NCI-H1694 treated with DMSO at 0.1 percent for 48 hours (cell line): ENCODE data around the gene CDK5.

Experiments used
- DNase-seq: peaks from one replicate; lab custom pipeline; 2025; lab: John Stamatoyannopoulos, UW

CDK5 gene

GRCh38 chr7:151057506-151057988 lies at the start of gene CDK5:
CDK5 (minus strand) TSS chr7:151057897; CDS start chr7:151057848, 49 bp downstream.
- peak; percentile 77 for DNase-seq

- no peak for DNase-seq
Observed at GRCh38 chr7:151104411-151105235, 46.9 kb upstream of the CDK5 start.

DNA sequence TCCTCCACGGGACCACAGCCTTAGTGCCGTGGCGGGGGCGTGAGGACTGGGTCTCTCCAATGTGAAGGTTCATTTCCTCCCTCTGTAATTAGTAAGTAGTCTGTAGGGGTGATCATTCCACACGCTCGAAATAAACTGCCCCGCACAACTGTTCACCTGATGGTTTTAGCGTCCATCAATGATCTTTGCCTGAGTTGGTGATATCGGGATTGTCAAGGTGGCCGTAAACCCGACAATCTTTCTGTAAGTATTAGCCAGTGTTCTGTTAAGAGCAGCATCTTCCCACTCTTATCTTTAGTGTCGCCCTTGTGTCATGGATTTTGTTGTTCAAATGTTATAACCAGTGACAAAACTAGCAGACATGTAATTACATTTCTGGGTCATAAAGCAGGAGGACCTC lies 46.3 kb upstream of the CDK5 start:
- DNase-seq = no peak

GRCh38 chr7:151102991-151103390 lies 45.3 kb upstream of the CDK5 start:
- no peak for DNase-seq

DNA sequence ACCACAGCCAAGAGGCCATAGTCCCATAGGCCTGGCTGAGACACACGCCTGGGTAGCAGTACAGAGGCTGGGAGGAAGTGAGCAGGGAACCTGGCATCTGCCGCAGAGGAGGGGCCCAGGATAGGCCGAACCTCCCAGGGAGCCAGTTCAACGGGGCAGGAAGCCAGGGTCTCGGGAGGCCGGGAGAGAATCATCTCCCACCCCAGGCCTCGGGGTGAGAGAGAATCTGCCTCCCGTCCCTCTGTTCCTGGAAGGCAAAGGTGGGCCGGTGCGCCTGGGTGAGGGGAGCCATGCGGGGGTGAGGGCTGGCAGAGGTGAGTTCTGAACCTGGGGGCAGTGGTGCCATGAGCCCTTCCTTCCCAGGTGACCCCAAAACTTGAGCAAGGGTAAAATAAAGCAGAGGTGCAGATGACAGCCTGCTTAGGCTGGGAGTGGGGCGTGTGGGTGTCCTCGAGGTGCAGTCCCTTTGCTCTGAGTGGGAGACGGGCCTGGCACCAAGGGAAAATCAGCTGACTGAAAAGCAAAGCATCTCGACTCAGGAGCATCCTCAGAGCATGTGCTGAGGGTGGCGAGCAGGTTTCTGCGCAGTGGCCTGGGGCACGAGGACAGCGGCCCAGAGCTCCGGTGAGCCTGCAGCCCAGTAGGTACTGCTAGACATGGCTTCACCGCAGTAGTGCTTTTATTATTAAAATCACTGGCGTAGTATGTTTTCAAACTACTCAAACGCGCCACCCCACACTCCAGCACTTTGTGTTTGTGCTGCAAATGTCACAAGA lies 44.1 kb upstream of the CDK5 start:
- no peak for DNase-seq

GRCh38 chr7:151100921-151101320 lies 43.2 kb upstream of the CDK5 start:
- DNase-seq = no peak

DNA sequence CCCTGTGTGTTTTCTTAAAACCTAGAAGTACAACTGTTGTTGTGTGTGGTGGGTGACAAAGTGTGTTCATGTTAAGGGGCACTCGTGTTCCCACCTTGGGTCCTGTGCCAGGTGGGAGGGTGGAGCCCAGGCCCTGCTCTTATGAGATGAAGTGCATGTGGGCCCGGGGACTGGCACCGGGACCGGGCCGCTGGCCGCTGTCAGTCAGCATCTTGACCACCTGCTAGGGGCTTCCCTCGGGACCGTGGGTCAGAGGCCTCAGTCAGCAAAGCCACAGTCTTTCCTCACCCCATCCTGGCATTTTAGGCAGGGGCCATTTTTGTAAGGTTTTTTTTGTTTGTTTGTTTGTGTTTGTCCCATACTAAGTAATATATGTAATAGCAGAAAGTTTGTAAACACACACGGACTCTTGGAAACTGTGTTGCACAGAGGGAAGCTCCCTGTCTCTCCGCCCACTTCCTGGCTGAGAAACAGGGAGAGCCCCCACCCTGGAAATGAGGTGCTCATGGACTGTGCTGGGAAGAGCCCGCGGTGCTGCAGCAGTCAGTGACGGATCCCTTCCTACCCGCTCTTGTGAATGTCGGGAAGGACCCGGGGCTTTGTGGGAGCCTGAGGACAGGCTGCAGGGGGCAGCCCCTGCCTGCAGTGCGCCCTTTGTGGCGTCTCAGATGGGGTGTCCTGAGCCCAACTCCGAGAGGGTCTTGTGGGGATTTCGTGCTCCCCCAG lies 42.0 kb upstream of the CDK5 start:
- no peak for DNase-seq

DNA sequence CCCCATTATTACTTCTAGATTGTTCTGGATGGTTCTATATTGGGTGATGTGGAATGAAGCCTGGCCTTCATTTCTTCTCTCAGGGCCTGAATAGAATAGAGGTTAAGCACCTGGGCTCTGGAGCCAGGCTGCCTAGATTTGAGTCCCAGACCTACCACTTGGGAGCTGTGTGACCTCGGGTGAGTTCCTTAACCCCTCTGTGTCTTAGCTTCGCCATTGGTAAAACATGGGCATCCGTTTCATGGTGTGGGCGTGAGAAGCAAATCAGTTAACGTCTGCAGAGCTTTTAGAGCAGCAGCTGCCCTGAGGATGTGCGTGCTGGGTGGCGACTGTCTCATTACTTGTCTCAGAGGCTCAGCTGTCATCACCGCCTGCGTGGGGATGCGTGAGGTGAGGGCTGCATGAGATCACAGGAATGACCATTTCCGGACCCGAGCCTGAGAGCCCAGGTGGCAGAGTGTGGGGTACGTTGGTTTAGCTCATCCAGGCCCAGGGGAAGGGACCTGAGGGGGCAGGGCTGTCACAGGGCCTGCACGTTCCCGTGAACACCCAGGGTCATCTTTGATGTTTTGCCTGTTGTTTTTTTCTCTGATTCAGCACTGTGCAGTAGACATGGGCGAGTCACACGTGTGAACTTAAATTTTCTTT lies 38.3 kb upstream of the CDK5 start:
- DNase-seq = no peak

GRCh38 chr7:151095123-151095797 lies 37.6 kb upstream of the CDK5 start:
- DNase-seq = no peak

GRCh38 chr7:151094675-151095074 lies 37.0 kb upstream of the CDK5 start:
- DNase-seq = no peak

- no peak for DNase-seq
Observed at GRCh38 chr7:151093748-151094147, 36.1 kb upstream of the CDK5 start.

DNA sequence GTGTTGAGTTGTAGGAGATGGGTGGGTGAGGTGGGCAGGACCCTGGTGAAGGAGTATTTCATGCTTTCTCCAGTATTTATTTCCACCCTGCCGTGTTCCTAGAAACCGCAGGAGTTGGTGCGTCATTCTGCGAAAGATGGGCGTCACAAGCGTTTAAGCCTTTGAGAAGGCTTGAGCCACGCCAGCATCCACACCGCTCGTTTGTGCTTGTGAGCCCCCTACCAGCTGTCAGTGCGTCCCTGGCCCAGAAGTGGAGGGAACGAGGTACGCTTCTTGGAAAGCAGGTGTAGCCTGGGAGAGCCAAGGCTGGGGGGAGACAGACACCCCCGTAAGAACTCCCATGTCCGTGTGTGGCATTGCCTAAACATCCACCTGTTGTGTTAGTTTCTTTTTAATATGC lies 34.3 kb upstream of the CDK5 start:
- DNase-seq = no peak

GRCh38 chr7:151091431-151091830 lies 33.7 kb upstream of the CDK5 start:
- no peak for DNase-seq

DNA sequence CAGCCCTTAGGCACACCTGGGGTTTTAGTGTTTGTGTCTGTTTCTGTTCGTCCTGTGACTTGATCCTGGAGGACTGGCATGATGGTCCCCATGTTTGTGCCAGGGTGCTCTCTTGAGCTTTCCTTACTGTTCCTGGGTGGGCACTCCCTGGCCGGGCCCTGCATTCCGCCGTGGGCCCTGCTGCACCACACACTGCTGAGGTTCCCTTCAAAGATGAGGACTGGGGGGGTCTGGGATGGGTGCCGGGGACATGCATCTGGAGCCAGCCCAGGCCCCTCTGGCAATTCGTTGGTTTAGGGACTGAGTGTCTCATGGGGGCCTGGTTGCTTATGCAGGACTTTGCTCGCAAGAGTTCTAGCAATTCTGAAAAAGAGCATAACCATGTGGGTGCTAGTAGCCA lies 33.3 kb upstream of the CDK5 start:
- DNase-seq = no peak

DNA sequence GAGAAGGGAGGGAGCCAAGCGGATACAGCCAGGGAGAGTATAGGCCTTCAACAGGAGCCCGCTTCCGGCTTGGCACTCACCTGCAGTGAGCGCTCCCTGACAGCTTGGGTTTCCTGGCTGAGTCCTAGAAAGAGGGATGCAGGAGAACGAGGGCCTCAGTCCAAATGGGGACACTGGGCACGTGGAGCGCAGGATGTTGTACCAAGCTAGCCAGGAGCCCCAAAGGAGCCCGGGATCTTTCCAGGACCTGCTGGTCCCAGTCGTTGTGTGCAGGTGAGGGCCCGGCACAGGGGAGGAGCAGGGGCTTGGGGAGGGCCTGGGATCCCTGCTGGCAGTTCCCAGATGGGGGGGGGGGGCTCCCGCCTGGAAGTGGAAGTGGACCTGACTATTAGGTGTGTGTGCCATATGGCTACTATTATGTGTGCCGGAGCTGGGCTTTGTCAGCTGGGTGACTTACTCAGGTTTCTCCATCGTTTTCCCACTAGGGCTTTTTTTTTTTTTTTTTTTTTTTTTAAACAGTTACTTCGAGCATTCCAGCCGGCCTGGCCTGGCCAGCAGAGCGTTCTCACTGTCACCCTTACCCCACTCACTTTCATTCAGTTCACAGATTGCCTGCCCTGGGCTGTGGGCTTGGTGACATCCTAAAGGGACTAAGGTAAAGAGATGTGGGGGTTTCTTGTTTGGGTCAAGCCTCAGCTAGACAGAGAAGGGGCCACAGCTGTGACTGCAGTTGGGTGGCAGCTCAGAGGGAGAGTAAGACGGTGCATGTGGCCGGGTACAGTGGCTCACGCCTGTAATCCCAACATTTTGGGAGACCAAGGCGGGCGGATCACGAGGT lies 32.4 kb upstream of the CDK5 start:
- no peak for DNase-seq

DNA sequence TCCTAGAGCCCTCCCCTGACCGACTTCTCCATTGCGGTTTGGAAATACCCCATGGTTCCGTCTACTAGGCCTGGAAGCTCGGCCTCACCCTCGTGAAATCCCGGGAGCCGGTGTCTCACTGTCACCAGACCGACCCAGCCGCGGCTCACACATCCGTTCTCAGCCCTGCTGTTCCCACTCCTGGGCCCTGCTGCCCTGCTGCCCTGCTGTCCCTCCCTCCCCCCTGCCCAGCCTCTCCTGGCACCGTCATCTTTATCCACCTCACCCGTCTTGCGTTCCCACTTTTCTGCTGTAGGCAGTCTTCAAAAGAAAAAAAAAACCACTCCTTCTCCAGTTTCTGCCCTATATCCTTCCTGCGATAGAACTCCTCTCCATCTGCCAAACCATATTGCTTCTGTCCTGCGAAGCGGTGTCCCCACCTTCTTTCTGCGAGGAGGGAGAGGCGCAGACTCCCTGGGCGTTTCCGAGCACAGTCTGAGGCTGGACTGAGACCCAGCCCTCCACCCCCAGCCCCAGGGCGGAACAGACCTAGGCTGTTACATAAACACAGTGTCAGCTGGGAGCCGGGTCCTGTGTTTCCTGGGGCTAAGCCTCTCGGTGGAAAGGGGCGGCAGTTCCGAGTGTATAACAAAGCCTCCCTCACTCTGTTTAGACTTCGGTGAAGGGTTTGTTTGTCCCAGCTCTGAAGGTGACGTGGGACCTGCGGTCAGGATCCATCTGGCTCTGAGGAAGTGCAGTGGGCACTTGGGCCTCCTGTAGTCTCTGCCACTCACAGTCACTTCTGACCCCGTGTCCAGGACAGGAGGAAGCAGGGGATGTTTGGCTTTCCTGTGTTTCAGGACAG lies 31.4 kb upstream of the CDK5 start:
- DNase-seq = no peak

GRCh38 chr7:151088019-151088855 lies 30.5 kb upstream of the CDK5 start:
- DNase-seq = no peak

- peak; percentile 50 for DNase-seq
Observed at GRCh38 chr7:151087245-151088018, 29.7 kb upstream of the CDK5 start.
